Caco-2 (cell line): ENCODE results near the gene MAPK12. TPM values are rescaled to one million over a fixed set of nuclear protein-coding genes. Genes with fewer than 3 reads are reported as not detected.
A peak's percentile ranks its signal among the peaks of the same experiment; 100 is the strongest.

Experiments used
- BruUV-seq: library from RNA; stranded (reverse); fragments of 400-500 nt; replicated peaks from 2 replicates; lab custom pipeline; 2021; lab: Mats Ljungman, UMichigan
- CTCF ChIA-PET: fragments of 300-600 bp; sonication (Branson Sonifier 250); formaldehyde crosslinking; loops from one replicate; lab custom pipeline; 2022; ENCODE audit warnings: antibody characterized with exemption; lab: Charles Lee
- POLR2A ChIA-PET: fragments of 300-600 bp; sonication (Branson Sonifier 250); formaldehyde crosslinking; loops from one replicate; lab custom pipeline; 2022; ENCODE audit warnings: antibody characterized with exemption; lab: Charles Lee
- DNase-seq, 2 experiments: peaks; one replicate each; pipeline versions ENCODE4 v3.0.0 to v3.0.0-alpha.2; 2020 to 2022
- H3K27me3 ChIP-seq: replicated peaks from 2 replicates; pipeline ENCODE4 v1.6.0; 2011; ENCODE audit warnings: low read length; ENCODE audit not compliant: control insufficient read depth, insufficient read depth
- H3K36me3 ChIP-seq: 2 replicates; pipeline ENCODE4 v1.5.1; 2011; ENCODE audit warnings: low read length; ENCODE audit not compliant: control insufficient read depth, insufficient read depth
- H3K4me1 ChIP-seq: fragments of 250-450 bp; sonication (Bioruptor Pico); 2 replicates; pipeline ENCODE4 v1.5.1; 2020; ENCODE audit warnings: mild to moderate bottlenecking
- H3K4me3 ChIP-seq: 2 replicates; pipeline ENCODE4 v1.5.1; 2011; ENCODE audit warnings: low read depth, mild to moderate bottlenecking, control low read depth, low read length
- H3K9me3 ChIP-seq: fragments of 250-450 bp; sonication (Bioruptor Pico); 2 replicates; pipeline ENCODE4 v1.5.1; 2020; ENCODE audit warnings: mild to moderate bottlenecking, moderate library complexity
- H3K27ac Mint-ChIP-seq: one replicate; pipeline ENCODE4 v1.8.0; 2022; ENCODE audit warnings: mixed read lengths; ENCODE audit not compliant: unreplicated experiment
- H3K27me3 Mint-ChIP-seq: one replicate; pipeline ENCODE4 v1.8.0; 2022; ENCODE audit warnings: mixed read lengths; ENCODE audit not compliant: insufficient read depth, unreplicated experiment
- H3K36me3 Mint-ChIP-seq: one replicate; pipeline ENCODE4 v1.8.0; 2022; ENCODE audit warnings: mild to moderate bottlenecking, mixed read lengths; ENCODE audit not compliant: insufficient read depth, unreplicated experiment
- H3K4me1 Mint-ChIP-seq: one replicate; pipeline ENCODE4 v1.8.0; 2022; ENCODE audit warnings: low read depth, mixed read lengths; ENCODE audit not compliant: unreplicated experiment
- H3K4me3 Mint-ChIP-seq: one replicate; pipeline ENCODE4 v1.8.0; 2022; ENCODE audit warnings: mild to moderate bottlenecking, moderate library complexity, mixed read lengths; ENCODE audit not compliant: unreplicated experiment
- H3K9me3 Mint-ChIP-seq: one replicate; pipeline ENCODE4 v1.8.0; 2022; ENCODE audit warnings: mixed read lengths; ENCODE audit not compliant: unreplicated experiment
- CTCF ChIP-seq, 2 experiments: fragments of 200-600 bp in 1 of 2; IDR thresholded peaks; 1 replicate in 1 of 2; 2 replicates in 1 of 2; pipeline versions ENCODE4 v1.5.1 to v1.8.0; 2011 to 2022; ENCODE audit warnings: antibody characterized with exemption in 1 of 2, control low read depth in 1 of 2, inconsistent platforms in 1 of 2, low read depth in 1 of 2, low read length in 1 of 2, mild to moderate bottlenecking in 1 of 2, moderate library complexity in 1 of 2; ENCODE audit not compliant: insufficient read depth in 1 of 2, severe bottlenecking in 1 of 2, unreplicated experiment in 1 of 2
- intact Hi-C: fragments of 100-400 bp; cut with micrococcal nuclease; formaldehyde crosslinking; loops from one replicate; pipeline ENCODE4 v1.10.0; 2022; ENCODE audit not compliant: unreplicated experiment
- total RNA-seq: library from RNA; stranded (reverse); gene quantifications from 2 replicates; pipeline ENCODE4 v1.2.3, GENCODE V29; 2022

The MAPK12 gene
- total RNA-seq, 1 experiment from 2014 or later: 37.4 TPM

GRCh38 chr22:50270666-50271394 lies 9.3 kb upstream of the MAPK12 start:
- Mint-ChIP-seq H3K4me1 (no peaks in the 10 kb centered on the region), H3K36me3 (peaks cover 34% of the 10 kb centered on the region), H3K9me3 (no peaks in the 10 kb centered on the region), H3K27ac (no peak overlapping the region), H3K27me3 (no peaks in the 10 kb centered on the region), H3K4me3 (peak overlapping the region; percentile 66)
- Histone ChIP-seq H3K4me1 (peaks cover 16% of the 10 kb centered on the region), H3K36me3 (peaks cover 2% of the 10 kb centered on the region), H3K4me3 (peak overlapping the region; percentile 45), H3K9me3 (no peaks in the 10 kb centered on the region), H3K27me3 (no peaks in the 10 kb centered on the region)
- intact Hi-C loops: loop anchor here (5.0 kb wide), 2 partner anchors 56 to 71 kb away; partner anchors contain the start of genes DENND6B and PPP6R2
- POLR2A ChIA-PET: interaction anchor here (0.5 to 0.6 kb wide), 3 partner anchors 77 to 292 kb away, joined by 5 to 6 read pairs (median 5); partner anchors contain the start of gene SYCE3
- CTCF ChIA-PET: interaction anchor here (0.6 kb wide), 3 partner anchors 20 to 430 kb away, joined by 3 to 6 read pairs (median 5); partner anchors contain the start of gene HDAC10
- no TSS peak for BruUV-seq
- TF ChIP-seq CTCF (IDR thresholded peaks at IDR 0.05; ENCODE audit: insufficient read depth in 1 of 2, low read depth in 1 of 2, low read length in 1 of 2, severe bottlenecking in 1 of 2, unreplicated experiment in 1 of 2): no peak
- DNase-seq: peak; percentile 79 to 88

- no peaks in the 10 kb centered on the region for H3K27me3 ChIP-seq
- POLR2A ChIA-PET: no interaction called here
- Mint-ChIP-seq H3K4me3 (peak within 1 kb of the TSS; percentile 66), H3K9me3 (no peaks in the 10 kb centered on the region), H3K4me1 (no peaks in the 10 kb centered on the region), H3K27ac (no peak within 1 kb of the TSS), H3K27me3 (no peaks in the 10 kb centered on the region), H3K36me3 (peaks cover 27% of the 10 kb centered on the region)
- CTCF ChIA-PET: interaction anchor here (1.1 kb wide), 1 partner anchor 18 kb away, joined by 3 read pairs; no protein-coding TSS in a partner anchor
- TF ChIP-seq CTCF (IDR thresholded peaks at IDR 0.05; ENCODE audit: insufficient read depth in 1 of 2, low read depth in 1 of 2, low read length in 1 of 2, severe bottlenecking in 1 of 2, unreplicated experiment in 1 of 2): no peak
- no peak for DNase-seq
- peaks cover 2% of the 10 kb centered on the region; the same call in 1 of the 2 replicates for H3K36me3 ChIP-seq
- H3K9me3 ChIP-seq: no peaks in the 10 kb centered on the region
- H3K4me3 ChIP-seq: peak within 1 kb of the TSS; percentile 45
- BruUV-seq: no TSS peak
- intact Hi-C loops: loop anchor here (5.0 kb wide), 2 partner anchors 57 to 72 kb away; partner anchors contain the start of genes DENND6B and PPP6R2
- H3K4me1 ChIP-seq: peaks cover 16% of the 10 kb centered on the region
These were observed 8.6 kb upstream of the MAPK12 start, which contains the start of gene MAPK11 for GRCh38 chr22:50269970-50270665. MAPK11 (minus strand) TSS chr22:50270380; CDS start chr22:50270292, 88 bp downstream.

GRCh38 chr22:50269573-50269969 lies 8.1 kb upstream of the MAPK12 start:
- no peak for TF ChIP-seq CTCF (IDR thresholded peaks at IDR 0.05; ENCODE audit: insufficient read depth in 1 of 2, low read depth in 1 of 2, low read length in 1 of 2, severe bottlenecking in 1 of 2, unreplicated experiment in 1 of 2)
- intact Hi-C loops: no loop called here
- POLR2A ChIA-PET: no interaction called here
- Mint-ChIP-seq H3K4me3 (peak overlapping the region; percentile 54), H3K27ac (no peak overlapping the region), H3K27me3 (no peaks in the 10 kb centered on the region), H3K4me1 (no peaks in the 10 kb centered on the region), H3K9me3 (no peaks in the 10 kb centered on the region), H3K36me3 (peaks cover 23% of the 10 kb centered on the region)
- Histone ChIP-seq H3K27me3 (no peaks in the 10 kb centered on the region), H3K36me3 (no peaks in the 10 kb centered on the region), H3K4me3 (peak overlapping the region; percentile 45), H3K4me1 (peaks cover 16% of the 10 kb centered on the region), H3K9me3 (no peaks in the 10 kb centered on the region)
- CTCF ChIA-PET: interaction anchor here (1.1 kb wide), 1 partner anchor 17 kb away, joined by 3 read pairs; no protein-coding TSS in a partner anchor
- no peak for DNase-seq
- no TSS peak for BruUV-seq
